Posterior cingulate gyrus (tissue), 11 donors: ENCODE data around the gene RIBC2.
A peak's percentile ranks its signal among the peaks of the same experiment; 100 is the strongest.
"Not testable (repeated sequence)": the region's sequence is repeated elsewhere in the genome, so short reads cannot be mapped to it uniquely, and the experiment has no call there.

ENCODE experiments used
- DNase-seq, 10 donors: peaks; one replicate each; pipeline versions ENCODE4 v3.0.0 to v3.0.0-alpha.2; 2020 to 2021; ENCODE audit warnings: mixed read lengths in 3 of 10
- intact Hi-C: fragments of 100-400 bp; cut with DNase I; formaldehyde crosslinking; loops from one replicate; pipeline ENCODE4 v1.15.1; 2023

The RIBC2 gene

DNA sequence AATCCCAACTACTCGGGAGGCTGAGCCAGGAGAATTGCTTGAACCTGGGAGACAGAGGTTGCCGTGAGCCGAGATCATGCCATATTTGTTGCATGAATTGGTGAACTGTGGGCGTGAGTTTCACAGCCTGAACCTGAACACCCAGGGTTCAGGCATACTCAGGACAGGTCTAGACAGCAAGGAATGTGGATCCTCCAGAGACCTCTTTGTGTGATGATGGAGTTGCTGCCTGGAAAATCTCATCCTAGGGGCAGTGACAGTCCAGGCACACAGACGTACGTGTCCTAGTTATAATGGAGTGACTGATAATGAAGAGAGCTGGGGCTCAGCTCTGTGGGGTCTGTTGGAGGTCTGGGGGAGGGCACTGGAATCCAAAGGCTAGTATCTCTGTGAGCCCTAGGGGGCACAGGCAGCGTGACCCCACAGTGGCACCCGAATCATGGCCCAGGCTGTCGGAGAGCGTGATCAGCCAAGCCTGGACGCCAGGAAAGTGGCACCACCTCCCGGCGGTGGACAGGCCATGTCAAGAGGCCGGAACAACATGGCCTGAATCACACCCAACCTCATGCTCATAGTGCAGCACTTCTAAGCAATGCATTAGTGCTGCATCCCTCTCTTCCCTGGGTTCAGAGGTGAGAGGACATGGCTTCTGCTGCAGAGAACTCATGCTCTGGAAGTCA is 31.7 kb downstream of the RIBC2 start:
- peak in 2 of 10 donors; percentile 62 to 64 for DNase-seq
- intact Hi-C loops, result no loop called here

DNA sequence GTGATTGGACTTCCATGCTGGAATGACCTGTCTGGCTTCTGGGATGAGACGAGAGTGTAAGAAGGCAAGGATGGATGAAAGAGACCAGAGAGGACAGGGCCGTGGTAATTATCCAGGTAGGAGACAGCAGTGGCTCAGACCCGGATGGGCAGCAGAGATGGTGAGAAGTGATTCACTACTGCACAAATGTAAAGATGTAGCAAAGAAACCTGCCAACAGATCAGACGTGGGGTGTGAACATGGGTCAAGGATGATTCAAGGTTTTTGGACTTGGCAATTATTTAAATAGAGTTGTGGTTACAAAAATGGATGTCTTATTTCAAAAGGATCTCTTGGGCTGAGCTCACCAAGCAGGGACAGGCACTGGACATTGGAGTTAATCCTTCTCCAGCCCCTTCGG is 32.7 kb downstream of the RIBC2 start:
- intact Hi-C loops, result no loop called here
- DNase-seq, result peak in 2 of 10 donors; percentile 9 to 27

GRCh38 chr22:45447596-45447995 is 34.1 kb downstream of the RIBC2 start:
- intact Hi-C loops, result not testable (repeated sequence)

DNA sequence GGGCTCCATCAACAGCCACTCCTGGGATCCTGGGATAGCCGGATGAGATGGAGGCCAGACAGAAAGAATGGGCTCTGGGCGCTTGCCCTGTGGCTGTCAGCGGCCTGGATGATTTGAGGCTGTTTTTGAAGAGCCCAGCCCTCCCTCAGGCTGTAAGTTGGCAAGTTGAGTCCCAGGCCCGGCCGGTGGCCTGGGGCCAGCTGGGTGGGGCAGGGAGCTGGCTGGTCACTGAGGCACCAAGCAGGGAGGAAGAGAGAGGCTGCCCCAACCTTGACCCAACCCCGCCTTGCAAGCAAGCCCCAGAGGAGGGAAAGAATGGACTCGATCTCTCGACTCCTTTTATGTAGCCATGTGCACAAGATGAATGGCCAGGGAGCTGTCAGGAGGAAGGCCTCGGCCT is 34.9 kb downstream of the RIBC2 start:
- peak in 1 of 10 donors; percentile 56 for DNase-seq
- intact Hi-C loops, result no loop called here

More at GRCh38 chr22:45447596-45447995, 34.1 kb downstream of the RIBC2 start:
- DNase-seq, result not testable (repeated sequence)

DNA sequence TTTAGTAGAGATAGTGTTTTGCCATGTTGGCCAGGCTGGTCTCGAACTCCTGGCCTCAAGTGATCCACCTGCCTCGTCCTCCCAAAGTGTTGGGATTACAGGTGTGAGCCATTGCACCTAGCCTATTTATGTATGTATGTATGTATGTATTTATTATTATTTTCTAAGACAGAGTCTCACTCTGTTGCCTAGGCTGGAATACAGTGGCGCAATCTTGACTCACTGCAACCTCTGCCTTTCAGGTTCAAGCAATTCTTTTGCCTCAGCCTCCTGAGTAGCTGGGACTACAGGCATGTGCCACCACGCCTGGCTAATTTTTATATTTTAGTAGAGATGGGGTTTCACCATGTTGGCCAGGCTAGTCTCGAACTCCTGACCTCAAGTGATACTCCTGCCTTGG is 35.9 kb downstream of the RIBC2 start:
- intact Hi-C loops, DNase-seq: not testable (repeated sequence)

DNA sequence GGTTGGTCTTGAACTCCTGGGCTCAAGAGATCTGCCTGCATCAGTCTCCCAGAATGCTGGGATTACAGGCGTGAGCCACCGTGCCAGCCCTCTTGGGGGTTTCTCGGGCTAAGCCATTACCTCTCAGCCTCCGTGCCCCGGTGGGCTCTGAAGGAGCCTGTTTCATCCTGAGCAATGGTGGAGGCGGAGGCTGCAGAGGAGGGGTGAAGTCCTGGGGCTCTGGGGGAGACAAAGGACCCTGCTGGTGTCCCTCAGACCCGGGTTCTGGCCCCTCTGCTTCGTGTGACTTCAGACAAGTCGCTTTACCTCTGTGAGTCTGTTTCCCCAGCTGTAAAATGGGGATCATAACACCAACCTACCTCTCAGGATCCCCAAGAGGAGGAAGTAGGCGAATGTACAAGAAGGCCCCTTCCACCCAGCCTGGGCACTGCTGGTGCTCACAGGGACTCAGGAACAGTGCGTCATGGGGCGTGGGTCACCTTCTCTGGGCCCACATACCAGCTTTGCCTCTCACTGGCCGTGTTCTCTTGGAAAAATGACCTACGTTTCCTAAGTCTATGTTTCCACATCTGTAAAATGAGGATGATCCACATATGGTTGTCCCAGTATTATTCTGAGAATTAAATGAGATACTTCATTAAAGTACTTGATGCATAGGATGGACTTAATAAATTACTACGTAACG is 36.8 kb downstream of the RIBC2 start:
- intact Hi-C loops, result no loop called here
- peak in 2 of 10 donors; percentile 53 to 71 for DNase-seq

GRCh38 chr22:45450921-45451651 is 37.6 kb downstream of the RIBC2 start:
- DNase-seq, result peak in 2 of 10 donors; percentile 25 to 57
- intact Hi-C loops, result no loop called here

- DNase-seq, result peak in 3 of 10 donors; percentile 25 to 47 (median 31)
- intact Hi-C loops, result no loop called here
Measured at GRCh38 chr22:45451972-45452371, 38.5 kb downstream of the RIBC2 start.

DNA sequence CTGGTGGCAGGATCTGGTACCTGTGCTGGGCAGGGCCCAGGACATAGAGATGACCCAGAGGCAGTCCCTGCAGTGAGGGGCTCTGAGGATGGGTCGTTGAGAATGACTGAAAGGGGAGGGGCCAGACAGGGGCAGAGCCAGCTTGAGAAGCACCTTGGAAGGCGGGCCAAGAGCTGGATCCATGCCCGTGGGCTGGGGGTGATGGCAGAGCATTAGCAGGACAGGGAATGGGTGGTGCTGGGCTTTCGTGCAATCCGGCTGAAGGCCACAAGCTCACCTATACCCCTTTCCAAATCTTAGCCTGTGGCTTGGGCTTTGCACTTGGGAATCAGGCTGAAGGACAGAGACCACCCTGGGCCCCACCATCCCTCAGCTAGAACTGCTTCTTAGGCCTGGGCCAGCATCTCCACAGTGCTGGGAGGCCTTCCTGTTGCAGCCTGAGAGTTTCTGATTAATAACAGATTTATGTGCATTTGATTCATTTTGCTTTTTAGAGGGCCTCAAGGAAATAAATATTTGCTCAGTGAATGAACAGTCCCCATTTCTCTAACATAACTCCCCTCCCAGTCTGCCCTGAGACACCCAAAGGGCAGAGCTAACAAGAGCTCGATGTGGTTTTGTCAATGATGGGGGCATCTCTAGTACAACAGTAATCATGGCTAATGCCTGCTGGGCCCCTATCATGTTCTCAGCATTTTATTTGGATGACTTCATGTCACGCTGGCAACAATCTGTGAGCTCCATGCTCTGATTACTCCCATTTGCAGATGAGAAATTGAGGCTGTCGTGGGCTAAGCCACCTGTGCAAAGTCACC is 39.3 kb downstream of the RIBC2 start:
- intact Hi-C loops, result no loop called here
- peak in 3 of 10 donors; percentile 39 to 70 (median 55) for DNase-seq

- DNase-seq, result peak in 2 of 10 donors; percentile 20 to 38
- intact Hi-C loops, result no loop called here
Measured at GRCh38 chr22:45453764-45454163, 40.3 kb downstream of the RIBC2 start.

GRCh38 chr22:45454275-45454674 is 40.8 kb downstream of the RIBC2 start:
- intact Hi-C loops, result no loop called here
- peak in 2 of 10 donors; percentile 5 to 14 for DNase-seq

DNA sequence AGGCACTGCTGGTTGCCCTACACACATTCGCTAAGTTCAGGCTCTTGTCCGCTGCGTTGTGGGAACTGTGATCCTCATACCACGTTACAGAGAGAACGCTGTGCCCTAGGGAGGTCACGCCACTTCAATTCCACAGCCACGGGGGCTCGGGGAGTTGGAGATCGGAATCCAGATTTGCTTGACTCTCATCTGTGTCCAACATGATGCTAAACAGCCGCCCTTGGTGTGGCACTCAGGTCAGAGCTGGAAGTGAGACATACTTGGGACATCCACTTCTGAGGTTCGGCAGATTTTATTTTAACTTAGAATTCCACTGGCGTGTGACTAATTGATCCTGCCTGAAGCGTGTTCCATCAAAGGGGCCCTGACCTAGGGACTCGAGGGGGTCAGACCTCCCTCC is 41.7 kb downstream of the RIBC2 start:
- peak in 3 of 10 donors; percentile 19 to 40 (median 23) for DNase-seq
- intact Hi-C loops, result no loop called here

DNA sequence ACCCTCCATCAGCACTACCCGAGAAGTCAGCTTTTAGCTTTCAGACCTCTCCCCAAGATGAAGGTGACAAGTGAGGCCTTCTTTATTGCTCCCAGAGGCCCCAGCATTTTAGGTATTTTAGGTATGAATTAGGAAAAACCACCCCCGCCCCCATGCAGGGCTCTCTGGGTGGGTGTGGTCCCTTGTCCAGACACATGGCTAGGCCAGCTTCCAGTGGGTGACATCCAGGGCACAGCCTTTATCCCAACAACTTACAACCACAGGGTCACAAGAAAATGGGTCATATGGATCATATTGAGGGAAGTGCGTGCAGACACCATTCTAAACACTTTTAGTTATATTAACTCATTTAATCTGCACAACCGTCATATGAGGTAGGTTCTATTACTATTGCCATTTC is 42.1 kb downstream of the RIBC2 start:
- peak in 3 of 10 donors; percentile 30 to 52 (median 49) for DNase-seq

DNA sequence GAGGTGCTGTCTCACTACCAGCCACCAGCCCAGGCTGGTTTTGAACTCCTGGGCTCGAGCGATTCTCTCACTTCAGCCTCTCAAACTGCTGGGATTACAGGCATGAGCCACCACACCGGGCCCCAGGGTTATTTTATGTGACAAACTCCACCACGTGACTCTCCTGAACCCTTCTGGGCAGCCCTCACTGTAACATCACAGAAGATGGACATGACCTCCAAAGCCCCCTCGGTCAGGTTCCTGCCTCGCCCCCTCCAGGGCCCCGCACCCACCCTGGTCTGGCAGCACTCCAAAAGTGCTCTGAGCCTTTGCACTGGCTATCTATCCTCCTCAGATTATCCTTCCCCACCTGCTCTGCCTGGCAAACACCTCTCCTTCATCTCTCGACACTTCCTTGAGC is 43.3 kb downstream of the RIBC2 start:
- peak in 1 of 10 donors; percentile 54 for DNase-seq
- intact Hi-C loops, result no loop called here

More for the DNA sequence above, 42.1 kb downstream of the RIBC2 start:
- intact Hi-C loops, result no loop called here

GRCh38 chr22:45458532-45458931 is 45.0 kb downstream of the RIBC2 start:
- peak in 2 of 10 donors; percentile 28 to 29 for DNase-seq
- intact Hi-C loops, result no loop called here

- intact Hi-C loops, result no loop called here
- no peak for DNase-seq
Measured at GRCh38 chr22:45459235-45459634, 45.7 kb downstream of the RIBC2 start.

DNA sequence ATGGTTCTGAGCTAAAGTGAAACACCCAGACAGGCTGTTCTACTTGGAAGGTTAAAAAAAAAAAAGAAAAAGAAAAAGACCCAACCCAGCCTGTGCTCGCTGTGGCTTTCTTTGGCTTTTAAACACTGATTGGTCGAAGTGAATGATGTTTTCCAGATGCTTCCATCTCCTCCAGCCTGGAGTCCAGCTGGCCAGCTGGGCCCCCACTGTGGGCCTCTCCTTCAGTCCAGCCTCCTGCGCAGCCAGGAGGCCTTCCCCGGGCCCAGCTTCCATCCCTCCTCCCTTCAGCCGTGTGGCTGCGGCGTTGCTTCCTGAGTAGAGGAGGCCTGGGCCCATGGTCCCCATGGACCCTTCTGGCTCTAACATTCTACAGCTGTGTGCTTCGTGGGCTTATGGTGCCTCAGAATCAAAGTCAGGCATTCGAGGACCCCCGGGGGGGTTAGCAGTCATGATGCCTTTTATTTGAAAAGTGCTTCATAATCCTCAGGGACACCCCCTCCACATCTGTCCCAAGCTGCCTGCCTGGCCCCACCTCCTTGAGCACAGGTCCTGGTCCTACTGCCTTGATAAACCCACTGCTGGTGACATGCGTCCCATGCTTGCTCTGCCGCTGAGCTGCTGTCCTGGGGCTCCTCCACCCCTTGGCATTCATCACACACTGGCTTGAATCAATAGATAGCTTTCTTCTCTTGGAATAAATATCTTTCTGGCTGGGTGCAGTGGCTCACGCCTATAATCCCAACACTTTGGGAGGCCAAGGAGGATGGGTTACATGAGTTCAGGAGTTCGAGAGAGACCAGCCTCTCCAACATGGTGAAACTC is 47.0 kb downstream of the RIBC2 start:
- intact Hi-C loops, result no loop called here
- peak in 2 of 10 donors; percentile 30 to 36 for DNase-seq

DNA sequence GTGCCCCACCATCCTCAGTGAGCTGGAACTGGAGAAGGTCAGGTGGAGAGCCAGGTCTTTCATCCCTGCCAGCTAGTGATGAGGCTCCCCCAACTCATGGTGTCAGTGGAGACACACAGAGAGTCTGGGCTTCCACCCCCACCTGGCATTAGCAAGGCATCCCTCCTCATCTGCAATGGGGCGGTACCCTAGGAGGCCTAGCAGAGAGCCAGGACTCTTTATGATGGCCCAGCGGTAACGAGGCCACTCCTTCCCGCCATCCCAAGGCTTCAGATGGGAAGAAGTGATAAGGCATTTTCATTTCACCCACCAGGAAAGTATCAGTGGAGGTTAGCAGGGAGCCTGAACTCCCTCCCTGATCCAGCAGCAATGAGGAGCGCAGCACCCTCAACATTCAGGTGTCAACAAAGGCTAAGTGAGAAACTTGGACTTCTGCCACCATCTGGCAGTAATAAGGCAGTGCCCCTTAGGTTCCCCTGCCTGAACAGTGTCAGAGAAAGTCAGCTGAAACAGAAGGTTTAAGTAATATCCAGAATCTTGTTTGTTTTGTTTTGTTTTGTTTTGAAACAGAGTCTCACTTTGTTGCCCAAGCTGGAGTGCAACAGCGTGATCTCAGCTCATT is 48.7 kb downstream of the RIBC2 start:
- peak in 2 of 10 donors; percentile 20 to 25 for DNase-seq
- intact Hi-C loops, result no loop called here

DNA sequence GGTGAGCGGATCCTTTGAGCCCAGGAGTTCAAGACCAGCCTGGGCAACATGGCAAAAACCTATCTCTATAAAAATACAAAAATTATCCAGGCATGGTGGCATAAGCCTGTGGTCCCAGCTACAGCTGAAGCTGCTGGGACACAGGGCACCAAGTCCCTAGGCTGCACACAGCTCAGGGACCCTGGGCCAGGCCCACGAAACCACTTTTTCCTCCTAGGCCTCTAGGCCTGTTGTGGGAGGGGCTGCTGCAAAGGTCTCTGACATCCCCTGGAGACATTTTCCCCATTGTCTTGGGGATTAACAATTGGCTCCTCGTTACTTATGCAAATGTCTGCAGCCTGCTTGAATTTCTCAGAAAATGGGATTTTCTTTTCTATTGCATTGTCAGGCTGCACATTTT is 50.2 kb downstream of the RIBC2 start:
- DNase-seq, result peak in 1 of 10 donors; percentile 1
- intact Hi-C loops, result not testable (repeated sequence)
